ENCODE measurements around the gene P2RX7. TPM values are rescaled to one million over a fixed set of nuclear protein-coding genes. Genes with fewer than 3 reads are reported as not detected.

The P2RX7 gene
- total RNA-seq, 1 experiment from 2014 or later: 0.23 TPM

- DNase-seq (ENCODE audit: low read depth, low spot score) (no peak), ATAC-seq (no peak)
- CTCF ChIA-PET: no interaction called here
- no peaks in the 10 kb centered on the region for H3K36me3 ChIP-seq (ENCODE audit: control insufficient read depth, insufficient read depth, low read length)
- 0 out of 2 replicates have a peak, but pooled peaks cover 3% of the 10 kb centered on the region for H3K4me1 ChIP-seq (ENCODE audit: control insufficient read depth, insufficient read depth, low read length)
- H3K4me3 ChIP-seq (ENCODE audit: low read depth in 2 of 2, low read length in 2 of 2): no peak overlapping the region
- H3K9me3 ChIP-seq (ENCODE audit: control insufficient read depth, insufficient read depth, low read depth, low read length): no peaks in the 10 kb centered on the region
- TF ChIP-seq POLR2AphosphoS5 (IDR thresholded peaks at IDR 0.05; ENCODE audit: low read depth, low read length) (no peak), SIN3A (IDR thresholded peaks at IDR 0.05; ENCODE audit: borderline replicate concordance, insufficient read depth, low read depth, low read length) (no peak), CTCF (IDR thresholded peaks at IDR 0.05) (no peak), TCF7L2 (IDR thresholded peaks at IDR 0.05; ENCODE audit: low read depth, low read length) (no peak), REST (IDR thresholded peaks at IDR 0.05; ENCODE audit: insufficient read depth in 1 of 2, low read depth in 2 of 2, low read length in 1 of 2) (no peak)
- intact Hi-C loops (cut with micrococcal nuclease; ENCODE audit: unreplicated experiment): no loop called here
- H3K27ac ChIP-seq (ENCODE audit: low read length): no peak overlapping the region
- H3K27me3 ChIP-seq (ENCODE audit: control insufficient read depth, insufficient read depth, low read length): no peaks in the 10 kb centered on the region
- POLR2A ChIA-PET: no interaction called here
- in situ Hi-C loops (cut with HindIII; ENCODE audit: low pct_unique_long_range_greater_than_20kb, low sequenced_read_pairs): no loop called here
- no TSS peak for BruUV-seq (replicated peaks)
Observed at GRCh38 chr12:121216102-121216501, 83.4 kb downstream of the P2RX7 start.

GRCh38 chr12:121217063-121217462 is 84.4 kb downstream of the P2RX7 start:
- no TSS peak for BruUV-seq (replicated peaks)
- no peak for ATAC-seq
- Histone ChIP-seq H3K27ac (ENCODE audit: low read length) (no peak overlapping the region), H3K9me3 (ENCODE audit: control insufficient read depth, insufficient read depth, low read depth, low read length) (no peaks in the 10 kb centered on the region), H3K27me3 (ENCODE audit: control insufficient read depth, insufficient read depth, low read length) (no peaks in the 10 kb centered on the region), H3K4me1 (ENCODE audit: control insufficient read depth, insufficient read depth, low read length) (0 out of 2 replicates have a peak, but pooled peaks cover 3% of the 10 kb centered on the region), H3K4me3 (ENCODE audit: low read depth in 2 of 2, low read length in 2 of 2) (no peak overlapping the region), H3K36me3 (ENCODE audit: control insufficient read depth, insufficient read depth, low read length) (no peaks in the 10 kb centered on the region)
- in situ Hi-C loops (cut with HindIII; ENCODE audit: low pct_unique_long_range_greater_than_20kb, low sequenced_read_pairs) (no loop called here), intact Hi-C loops (cut with micrococcal nuclease; ENCODE audit: unreplicated experiment) (no loop called here)
- TF ChIP-seq CTCF (IDR thresholded peaks at IDR 0.05) (no peak), TCF7L2 (IDR thresholded peaks at IDR 0.05; ENCODE audit: low read depth, low read length) (no peak), SIN3A (IDR thresholded peaks at IDR 0.05; ENCODE audit: borderline replicate concordance, insufficient read depth, low read depth, low read length) (no peak), POLR2AphosphoS5 (IDR thresholded peaks at IDR 0.05; ENCODE audit: low read depth, low read length) (no peak), REST (IDR thresholded peaks at IDR 0.05; ENCODE audit: insufficient read depth in 1 of 2, low read depth in 2 of 2, low read length in 1 of 2) (no peak)
- ChIA-PET POLR2A (interaction anchor here (0.5 kb wide), 1 partner anchor 17 kb away, joined by 7 read pairs; no protein-coding TSS in a partner anchor), CTCF (no interaction called here)
- DNase-seq (ENCODE audit: low read depth, low spot score): no peak

Measured in Panc1 (cell line).